HG03108 (cell line): Measurements from ENCODE around the gene TXNDC5.
"Not testable (repeated sequence)": the region's sequence is repeated elsewhere in the genome, so short reads cannot be mapped to it uniquely, and the experiment has no call there.

Experiments
- ATAC-seq: cut with Tn5 transposase; IDR thresholded peaks from one replicate; pipeline ENCODE4 v1.9.1; 2021; ENCODE audit warnings: moderate library complexity; ENCODE audit not compliant: unreplicated experiment

TXNDC5 gene

DNA sequence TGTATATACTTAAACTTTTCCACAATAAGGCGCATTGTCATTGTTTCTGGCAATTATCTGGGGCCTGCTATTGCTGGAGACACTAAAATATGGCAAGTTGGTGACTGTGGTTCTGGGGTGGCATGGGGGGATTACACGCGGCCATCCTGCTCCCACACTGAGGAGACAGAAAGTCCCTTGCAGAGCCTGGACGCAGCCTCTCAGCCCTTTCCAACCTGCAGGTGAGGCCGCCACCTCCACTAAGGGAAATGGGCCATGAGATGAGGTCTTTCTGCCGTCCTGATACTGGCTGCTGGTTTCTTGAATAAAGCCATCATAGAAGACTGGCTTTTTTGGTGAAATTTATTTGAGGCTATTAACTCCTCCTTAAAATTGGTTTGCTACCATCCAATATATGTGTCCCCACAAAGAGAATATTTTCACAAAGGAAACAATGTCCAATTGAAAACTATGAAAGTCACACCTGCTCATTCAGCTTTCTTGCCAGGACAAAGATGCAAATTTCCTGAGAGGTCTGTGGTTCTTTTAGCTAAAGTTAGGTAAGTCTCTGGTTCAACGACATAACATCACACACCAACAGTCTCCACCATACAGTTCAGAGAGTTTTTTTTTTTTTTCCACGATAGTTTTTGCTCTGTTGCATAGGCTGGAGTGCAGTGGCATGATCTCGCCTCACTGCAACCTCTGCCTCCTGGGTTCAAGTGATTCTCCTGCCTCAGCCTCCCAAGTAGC lies 13.0 kb downstream of the TXNDC5 start:
- ATAC-seq: peak; percentile 41

GRCh38 chr6:7896465-7896987 lies 14.1 kb downstream of the TXNDC5 start:
- ATAC-seq: no peak

DNA sequence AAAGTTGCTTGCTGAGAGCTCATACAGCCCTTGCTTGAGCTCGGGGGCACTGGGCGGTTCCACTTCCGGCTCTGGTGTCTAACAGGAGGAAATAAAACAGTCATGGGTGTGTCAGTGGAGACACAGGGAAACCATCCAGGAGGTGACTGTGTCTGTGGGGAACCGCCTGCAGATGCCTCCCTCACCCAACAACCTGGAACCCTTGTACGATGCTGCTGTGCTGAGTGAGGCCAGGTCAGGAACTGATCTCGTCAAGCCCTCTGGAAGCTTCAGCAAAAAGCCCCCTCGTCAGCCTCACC lies 15.5 kb downstream of the TXNDC5 start:
- no peak for ATAC-seq

- no peak for ATAC-seq
These were observed 16.1 kb downstream of the TXNDC5 start for GRCh38 chr6:7894262-7895124.

DNA sequence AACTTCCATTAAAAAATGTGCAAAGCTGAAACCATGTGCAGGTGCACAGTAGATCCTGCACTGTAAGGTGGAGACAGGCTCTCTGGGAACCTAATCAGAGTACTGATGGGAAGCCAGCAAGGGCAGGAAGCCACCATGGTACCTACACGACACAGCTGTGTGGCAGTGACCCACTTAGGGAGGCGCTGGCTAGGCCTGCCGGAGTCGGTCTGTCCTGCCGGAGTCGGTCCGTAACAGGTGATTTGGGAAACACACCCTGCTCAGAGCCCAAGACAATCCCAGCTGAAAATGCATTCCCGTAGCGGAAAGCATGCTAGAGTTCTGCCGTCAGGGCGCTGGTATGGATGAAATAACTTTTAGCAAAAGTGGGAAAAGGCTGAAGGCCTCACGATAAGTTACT lies 17.2 kb downstream of the TXNDC5 start:
- ATAC-seq: no peak

- ATAC-seq: not testable (repeated sequence)
These were observed 18.2 kb downstream of the TXNDC5 start for GRCh38 chr6:7892367-7892766.

DNA sequence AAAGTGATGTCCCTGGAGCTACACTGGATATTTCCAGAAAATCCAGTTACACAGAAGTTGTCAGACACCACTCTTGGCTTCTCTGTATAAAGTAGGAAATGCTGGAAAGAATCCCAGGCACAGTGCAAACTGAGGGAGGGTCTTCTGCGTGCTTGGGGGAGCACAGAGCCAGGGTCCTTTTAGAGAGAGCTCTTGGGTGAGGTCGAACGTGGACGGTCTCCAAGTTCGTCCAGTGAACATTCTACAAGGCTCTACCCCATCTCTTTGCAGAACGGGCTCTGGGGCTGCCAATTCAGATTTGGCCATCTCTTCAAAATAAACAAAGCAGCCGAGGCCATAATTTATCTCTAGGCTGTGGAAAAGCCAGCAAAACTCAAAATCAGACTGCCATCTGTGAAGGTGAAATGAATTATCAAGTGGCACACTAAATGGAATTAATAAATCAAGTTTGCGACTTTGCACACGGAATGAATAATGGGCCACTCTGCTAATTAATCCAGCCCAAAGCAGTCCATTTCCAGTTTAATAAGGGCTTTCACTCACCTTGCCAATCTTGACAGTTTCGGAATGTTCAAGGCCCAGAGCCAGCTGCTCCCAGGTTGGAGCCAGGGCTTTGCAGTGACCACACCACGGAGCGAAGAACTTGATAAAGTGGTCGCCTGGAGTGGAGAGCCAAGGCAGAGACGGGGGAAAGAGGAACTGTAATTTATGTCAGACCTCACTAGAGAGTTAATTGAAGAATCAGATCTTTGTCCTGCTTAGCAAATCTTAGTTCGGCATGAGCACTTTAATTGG lies 19.3 kb downstream of the TXNDC5 start:
- ATAC-seq: no peak

DNA sequence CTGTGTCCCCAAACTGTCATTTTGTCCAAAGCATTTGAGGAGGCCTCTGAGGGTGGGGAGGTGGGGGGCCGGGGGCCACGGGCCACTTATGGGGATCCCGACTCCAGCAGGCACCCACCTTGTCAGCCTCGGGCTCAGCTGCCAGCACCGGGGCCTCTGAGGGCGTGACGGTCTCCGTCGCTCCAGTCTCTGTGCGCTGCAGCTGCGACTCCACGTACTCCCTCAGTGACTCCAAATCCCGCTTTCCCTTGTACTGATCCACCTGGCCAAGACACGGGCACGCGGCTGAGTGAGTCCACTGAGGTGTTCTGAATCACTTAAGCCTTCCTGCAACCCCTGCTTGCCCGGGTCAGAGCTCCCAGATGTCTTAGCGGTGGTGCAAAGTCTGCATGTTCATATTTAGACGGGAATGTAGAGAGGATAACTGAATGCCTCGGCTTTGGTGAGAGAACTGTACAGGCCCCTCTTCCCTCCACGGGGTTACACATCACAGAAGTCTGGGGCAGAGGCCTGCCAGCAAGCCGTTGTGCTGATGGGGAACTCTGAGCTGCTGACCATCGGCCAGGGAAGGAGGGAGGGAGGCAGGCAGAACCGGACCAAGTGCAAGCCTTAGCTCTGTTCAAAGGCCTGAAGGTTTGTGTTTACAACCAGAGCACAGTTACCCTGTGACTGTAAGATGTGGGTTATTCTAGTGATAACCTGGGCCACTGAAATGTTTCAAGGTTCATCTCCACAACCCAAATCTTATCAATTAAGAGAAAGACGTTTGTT lies 21.8 kb downstream of the TXNDC5 start:
- ATAC-seq: no peak

GRCh38 chr6:7887278-7887991 lies 23.2 kb downstream of the TXNDC5 start:
- ATAC-seq: no peak

- ATAC-seq: no peak
These were observed 24.5 kb downstream of the TXNDC5 start for GRCh38 chr6:7886132-7886531.

- ATAC-seq: no peak
These were observed 27.2 kb downstream of the TXNDC5 start for GRCh38 chr6:7883381-7883780.

DNA sequence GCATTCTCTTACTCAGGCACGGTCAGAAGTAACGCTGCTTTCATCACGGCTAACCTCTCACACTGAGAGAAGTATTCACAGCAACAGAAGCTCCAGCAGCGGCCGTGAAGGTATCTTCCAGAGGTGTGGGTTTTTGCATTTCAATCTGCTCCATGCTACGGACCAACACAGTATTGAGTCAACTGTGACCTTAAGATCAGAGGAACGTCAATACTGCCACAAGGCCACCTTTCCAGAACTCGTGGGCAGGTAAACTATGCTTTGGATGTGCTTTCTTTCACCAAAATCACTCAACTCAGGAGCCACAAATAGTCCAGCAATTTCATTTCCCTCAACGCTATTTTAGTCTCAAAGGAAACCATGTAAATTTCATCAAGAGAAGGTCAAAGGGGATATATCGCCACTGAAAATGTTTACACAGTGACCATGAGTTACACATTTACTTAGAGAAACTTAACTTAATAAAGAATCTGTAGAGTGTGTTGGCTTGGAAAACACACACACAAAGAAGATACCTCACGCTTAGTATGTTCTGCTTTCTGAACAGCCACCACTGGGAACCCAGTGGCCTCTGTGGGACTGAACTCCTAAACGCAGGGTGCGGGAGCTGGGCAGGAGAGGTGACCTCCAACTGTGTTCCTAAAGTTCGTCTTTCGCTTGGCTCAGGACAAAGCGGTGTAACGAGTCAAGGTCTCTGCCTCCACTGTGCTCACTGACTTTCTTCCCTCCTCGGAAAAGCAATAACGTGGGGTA lies 27.9 kb downstream of the TXNDC5 start:
- no peak for ATAC-seq

GRCh38 chr6:7881765-7882500 lies 28.7 kb downstream of the TXNDC5 start:
- no peak for ATAC-seq

DNA sequence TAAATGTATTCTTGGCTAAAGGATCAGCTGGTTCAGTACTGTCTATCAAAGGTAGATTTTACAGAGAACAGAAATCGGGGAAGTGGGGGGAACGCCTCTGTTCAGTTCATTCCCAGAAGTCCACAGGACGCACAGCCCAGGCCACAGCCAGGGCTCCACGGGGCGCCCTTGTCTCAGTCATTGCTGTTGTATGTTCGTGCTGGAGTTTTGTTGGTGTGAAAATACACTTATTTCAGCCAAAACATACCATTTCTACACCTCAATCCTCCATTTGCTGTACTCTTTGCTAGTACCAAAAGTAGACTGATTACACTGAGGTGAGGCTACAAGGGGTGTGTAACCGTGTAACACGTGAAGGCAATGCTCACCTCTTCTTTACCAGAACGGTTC lies 29.9 kb downstream of the TXNDC5 start:
- ATAC-seq: no peak

DNA sequence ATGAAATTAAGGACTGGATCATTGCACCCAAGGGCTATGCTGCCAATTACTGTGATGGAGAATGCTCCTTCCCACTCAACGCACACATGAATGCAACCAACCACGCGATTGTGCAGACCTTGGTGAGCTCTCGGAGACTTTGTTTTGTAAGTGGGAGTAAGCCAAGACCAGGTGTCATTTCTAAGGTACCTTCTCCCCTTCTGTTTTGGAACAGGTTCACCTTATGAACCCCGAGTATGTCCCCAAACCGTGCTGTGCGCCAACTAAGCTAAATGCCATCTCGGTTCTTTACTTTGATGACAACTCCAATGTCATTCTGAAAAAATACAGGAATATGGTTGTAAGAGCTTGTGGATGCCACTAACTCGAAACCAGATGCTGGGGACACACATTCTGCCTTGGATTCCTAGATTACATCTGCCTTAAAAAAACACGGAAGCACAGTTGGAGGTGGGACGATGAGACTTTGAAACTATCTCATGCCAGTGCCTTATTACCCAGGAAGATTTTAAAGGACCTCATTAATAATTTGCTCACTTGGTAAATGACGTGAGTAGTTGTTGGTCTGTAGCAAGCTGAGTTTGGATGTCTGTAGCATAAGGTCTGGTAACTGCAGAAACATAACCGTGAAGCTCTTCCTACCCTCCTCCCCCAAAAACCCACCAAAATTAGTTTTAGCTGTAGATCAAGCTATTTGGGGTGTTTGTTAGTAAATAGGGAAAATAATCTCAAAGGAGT lies 30.4 kb downstream of the TXNDC5 start:
- ATAC-seq: no peak

- ATAC-seq: no peak
These were observed 31.0 kb downstream of the TXNDC5 start for GRCh38 chr6:7879579-7879978.

GRCh38 chr6:7879043-7879442 lies 31.5 kb downstream of the TXNDC5 start:
- ATAC-seq: no peak

GRCh38 chr6:7878401-7878964 lies 32.1 kb downstream of the TXNDC5 start:
- ATAC-seq: no peak
